HG03565 (cell line): ENCODE measurements around the gene CCDC91.
"Not testable (repeated sequence)": the region's sequence is repeated elsewhere in the genome, so short reads cannot be mapped to it uniquely, and the experiment has no call there.

ENCODE experiments used
- ATAC-seq: cut with Tn5 transposase; IDR thresholded peaks from one replicate; pipeline ENCODE4 v1.9.1; 2021; ENCODE audit warnings: mild to moderate bottlenecking, moderate library complexity; ENCODE audit not compliant: unreplicated experiment

The CCDC91 gene

DNA sequence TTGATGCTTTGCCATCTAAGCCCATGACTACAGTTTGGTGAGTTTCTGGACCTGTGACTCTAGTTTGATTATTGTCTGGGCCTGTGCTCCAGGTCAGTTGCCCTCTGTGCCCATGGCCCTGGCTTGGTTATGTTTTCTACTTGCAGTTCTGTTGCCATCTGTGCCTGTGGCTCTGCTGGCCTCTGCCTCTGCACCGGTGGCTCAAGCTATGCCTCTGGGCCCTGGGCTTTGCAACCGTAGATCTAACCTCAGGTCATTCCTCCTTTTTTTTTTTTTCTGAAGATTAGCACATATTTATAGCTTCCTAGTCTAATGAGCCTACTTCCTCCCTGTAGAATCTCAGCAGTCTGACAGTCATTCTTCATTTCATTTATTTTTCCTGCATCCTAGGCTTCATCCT, 161.2 kb downstream of the CCDC91 start:
- ATAC-seq = no peak

DNA sequence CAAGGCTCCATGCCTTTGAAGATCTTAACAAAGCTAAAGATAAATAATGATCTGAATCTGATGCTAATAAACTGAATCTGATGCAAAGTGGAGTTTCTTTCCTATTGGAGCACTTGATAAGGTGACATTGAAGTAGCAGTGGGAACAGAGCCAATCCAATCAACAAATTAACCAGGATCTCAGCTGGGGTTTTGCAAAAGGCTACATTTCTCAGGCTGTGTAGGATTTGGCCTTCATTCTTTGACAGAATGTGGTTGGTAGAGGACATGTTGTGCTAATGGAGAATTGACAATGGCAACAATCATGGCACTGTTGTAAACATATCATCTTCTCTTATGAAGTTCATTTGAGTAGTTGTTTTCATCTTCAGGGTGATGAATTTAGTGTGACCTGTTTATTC, 164.9 kb downstream of the CCDC91 start:
- ATAC-seq = no peak

GRCh38 chr12:28360253-28360652, 170.0 kb downstream of the CCDC91 start:
- ATAC-seq = no peak

- no peak for ATAC-seq
These were observed 177.1 kb downstream of the CCDC91 start for GRCh38 chr12:28367326-28367725.

DNA sequence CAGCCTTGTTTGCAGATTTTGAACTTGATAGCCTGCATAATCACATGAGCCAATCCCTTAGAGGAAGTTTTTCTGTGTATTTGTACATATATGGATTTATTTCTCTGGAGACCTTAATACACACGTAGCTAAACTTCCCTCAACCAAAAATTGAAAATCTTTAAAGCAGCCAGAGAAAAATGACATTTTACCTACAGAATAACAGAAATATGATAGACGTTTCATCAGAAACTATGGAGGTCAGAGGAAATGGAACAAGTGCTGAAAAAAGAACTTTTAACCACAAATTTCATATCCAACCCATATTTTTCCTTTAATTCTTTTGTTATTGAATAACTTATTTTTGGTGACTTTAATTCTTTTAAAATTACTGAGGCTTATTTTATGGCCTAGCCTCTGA, 177.7 kb downstream of the CCDC91 start:
- ATAC-seq = no peak

- no peak for ATAC-seq
These were observed 179.2 kb downstream of the CCDC91 start for GRCh38 chr12:28369483-28369882.

- no peak for ATAC-seq
These were observed 184.3 kb downstream of the CCDC91 start for GRCh38 chr12:28374556-28374955.

DNA sequence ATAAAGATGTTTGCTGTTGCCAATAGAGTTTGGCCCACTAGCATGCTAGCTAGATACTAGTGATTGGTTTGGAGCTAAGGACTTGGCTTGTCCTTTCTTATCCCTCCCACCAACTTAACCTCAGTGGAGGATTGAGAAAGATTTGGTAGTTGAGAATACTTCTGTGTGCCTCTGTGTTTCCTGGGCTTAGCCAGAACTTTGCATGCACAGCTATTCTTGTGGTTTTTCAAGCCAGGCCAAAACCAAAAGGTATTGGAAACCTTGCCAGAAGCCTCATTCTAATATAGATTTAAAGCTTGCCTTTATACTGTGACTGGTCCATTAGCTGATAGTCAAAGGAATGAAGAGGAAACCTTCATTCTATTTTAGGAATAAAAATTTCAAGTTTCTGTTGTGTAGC, 188.5 kb downstream of the CCDC91 start:
- ATAC-seq = no peak

- ATAC-seq = not testable (repeated sequence)
These were observed 189.5 kb downstream of the CCDC91 start for GRCh38 chr12:28379779-28380178.

DNA sequence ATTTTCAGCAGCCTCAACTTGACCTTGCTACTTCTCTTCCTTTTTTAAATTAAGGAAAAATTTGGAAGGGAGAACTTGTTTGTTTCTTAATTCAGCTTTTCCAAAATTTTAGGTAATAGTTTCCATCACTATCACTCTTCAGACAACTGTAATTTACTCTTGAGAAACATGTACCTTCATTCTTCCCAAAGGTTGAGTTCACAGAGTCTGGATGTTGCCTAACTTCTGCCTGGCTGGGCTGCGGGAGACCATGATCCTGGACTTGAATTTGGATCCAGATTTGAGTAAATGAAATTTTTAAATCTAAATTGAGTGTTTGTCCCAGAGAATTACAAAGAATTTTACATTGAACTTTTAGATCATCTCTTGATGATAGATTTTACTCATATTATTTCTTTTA, 193.1 kb downstream of the CCDC91 start:
- no peak for ATAC-seq

- no peak for ATAC-seq
These were observed 198.6 kb downstream of the CCDC91 start for GRCh38 chr12:28388879-28389278.

DNA sequence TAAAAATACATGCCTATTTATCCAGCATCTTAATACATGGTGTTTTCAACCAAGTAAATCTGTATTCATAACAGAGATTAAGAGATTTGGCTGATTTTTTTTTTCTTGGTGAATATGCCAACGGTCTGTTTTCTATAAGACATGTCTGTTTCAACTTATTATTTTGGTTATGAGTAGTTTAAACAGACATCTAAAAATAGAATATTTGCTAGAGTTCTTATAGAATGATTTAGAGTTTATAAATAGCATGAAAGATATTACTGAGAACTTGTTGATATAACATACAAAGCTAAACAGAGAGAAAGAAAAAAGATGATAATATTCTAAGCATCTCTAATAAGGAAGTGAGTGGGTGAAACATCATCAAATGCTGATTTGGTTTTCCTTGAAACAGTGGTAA, 199.9 kb downstream of the CCDC91 start:
- no peak for ATAC-seq

DNA sequence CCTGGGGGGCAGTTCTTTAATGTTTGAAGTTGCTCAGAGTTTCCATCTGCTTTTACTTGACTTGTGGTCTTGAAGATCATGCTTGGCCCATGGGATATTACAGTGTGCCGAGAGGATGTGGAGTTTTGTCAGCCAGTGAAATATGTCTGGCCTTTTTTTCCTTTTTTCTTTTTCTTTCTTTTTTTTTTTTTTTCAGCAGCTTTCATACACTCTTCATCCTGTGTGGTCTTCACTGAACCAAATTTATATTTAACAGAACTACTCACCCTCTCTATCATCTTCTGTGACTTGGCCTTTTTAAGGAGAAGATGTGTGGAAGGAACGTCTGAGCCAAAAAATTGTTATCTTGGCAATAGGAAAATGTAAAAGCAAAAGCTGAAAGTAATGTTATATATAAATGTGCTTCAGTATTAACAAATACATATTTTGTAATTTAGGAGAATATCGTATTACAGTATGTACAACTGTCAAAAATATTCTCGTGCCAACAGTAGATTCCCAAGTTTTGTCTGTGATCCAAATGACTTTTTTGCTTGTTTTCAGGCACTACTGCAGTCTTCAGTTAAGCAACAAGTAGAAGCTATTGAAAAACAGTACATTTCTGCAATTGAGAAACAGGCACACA, 200.6 kb downstream of the CCDC91 start:
- no peak for ATAC-seq

DNA sequence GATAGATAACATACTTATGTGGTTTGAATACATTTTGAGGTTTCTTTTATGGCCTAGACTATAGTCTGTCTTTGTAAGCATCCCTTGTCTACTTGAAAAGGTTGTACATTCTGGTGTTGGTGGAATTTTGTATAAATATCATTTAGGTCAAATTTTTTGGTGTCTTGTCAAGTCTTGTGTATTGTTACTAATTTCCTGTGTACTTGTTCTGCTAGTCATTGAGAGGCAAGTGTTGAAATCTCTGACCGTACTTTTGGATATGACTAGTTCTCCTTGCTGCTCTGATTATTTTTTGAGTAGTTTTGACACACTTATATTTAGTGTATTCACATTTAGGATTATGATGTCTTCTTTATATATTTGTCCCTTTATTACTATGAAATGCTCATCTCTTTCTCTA, 219.6 kb downstream of the CCDC91 start:
- ATAC-seq = no peak

GRCh38 chr12:28413460-28414109, 223.3 kb downstream of the CCDC91 start:
- no peak for ATAC-seq

DNA sequence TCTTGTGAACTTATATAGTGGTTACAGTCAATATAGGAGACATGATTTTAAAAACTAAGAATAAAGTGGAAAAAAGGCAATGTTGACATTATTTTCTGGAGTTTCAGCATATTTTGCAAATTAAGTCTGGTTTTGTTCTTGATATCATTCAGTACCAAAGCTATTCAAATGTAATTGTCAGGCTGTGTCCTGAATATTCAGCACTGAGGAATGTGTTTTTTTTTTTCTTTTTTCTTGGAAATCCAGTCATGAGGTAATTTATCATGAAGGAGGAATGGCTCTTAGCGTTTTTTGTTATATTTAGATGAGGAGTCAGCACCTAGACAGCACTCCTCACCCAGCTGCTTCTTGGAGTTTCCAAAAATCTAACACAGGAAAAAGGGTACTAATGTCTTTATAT, 225.5 kb downstream of the CCDC91 start:
- ATAC-seq = no peak

GRCh38 chr12:28421374-28421773, 231.1 kb downstream of the CCDC91 start:
- no peak for ATAC-seq

DNA sequence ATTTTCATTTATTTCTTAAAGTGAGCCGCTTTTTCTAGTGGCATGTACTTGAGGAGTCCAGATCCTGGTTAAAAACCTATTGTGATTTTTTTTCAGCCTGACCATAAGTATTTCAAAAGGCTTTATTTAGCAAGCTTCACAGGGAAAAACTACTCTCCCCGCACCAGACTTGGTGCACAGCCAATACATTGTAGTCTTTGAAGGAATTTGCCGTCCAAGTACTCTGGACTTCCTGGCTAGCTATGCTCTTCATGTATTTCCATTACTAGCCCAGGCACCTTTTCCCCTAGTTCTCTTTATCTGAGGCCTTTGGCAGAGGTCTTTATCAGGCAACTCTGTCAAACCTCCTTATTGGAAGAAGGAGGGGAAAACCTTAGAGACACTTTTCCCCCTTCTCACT, 234.7 kb downstream of the CCDC91 start:
- no peak for ATAC-seq

- no peak for ATAC-seq
These were observed 235.3 kb downstream of the CCDC91 start for GRCh38 chr12:28425526-28425925.

GRCh38 chr12:28427046-28427445, 236.8 kb downstream of the CCDC91 start:
- no peak for ATAC-seq

DNA sequence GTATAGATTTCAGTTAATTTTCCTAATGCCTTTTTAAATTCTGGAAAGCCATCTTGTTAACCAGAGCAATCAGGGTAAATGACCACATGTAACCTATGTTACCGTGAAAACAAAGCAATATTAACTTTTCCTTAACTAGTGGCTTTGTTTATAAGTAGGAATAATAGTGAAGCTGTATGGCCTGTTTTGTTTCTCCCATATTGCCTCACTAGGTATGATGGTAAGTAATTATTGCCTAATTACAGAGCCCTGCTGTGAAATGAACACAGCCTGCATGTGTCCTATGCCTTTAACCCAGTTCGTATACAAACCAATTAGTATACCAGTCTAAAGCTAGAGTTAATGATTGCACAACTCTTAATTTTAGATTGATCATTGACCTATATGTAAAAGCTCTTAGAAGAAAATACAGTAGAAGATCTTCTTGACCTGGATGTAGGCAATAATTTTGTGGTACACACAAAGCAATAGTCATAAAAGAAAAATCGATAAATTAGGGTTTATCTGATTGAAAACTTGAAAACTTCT, 249.9 kb downstream of the CCDC91 start:
- ATAC-seq = no peak

GRCh38 chr12:28442101-28442500, 251.8 kb downstream of the CCDC91 start:
- no peak for ATAC-seq

DNA sequence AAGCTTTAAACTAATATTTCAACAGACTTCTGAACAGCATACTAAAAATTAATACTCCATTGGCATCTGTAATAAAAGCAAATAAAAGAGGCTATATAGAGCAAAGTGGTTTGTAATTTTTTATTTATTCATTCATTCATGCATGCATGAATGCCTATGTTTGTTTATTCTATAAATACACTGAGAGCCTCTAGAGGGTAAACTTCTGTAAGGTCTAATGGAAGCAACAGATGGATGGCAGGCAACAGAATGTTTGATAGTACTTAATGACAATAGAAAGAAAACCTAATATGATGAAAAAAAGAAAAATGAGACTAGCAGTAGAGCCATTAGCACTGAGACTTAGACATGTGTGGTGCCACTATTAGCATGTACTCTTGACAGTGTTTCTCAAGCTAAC, 253.1 kb downstream of the CCDC91 start:
- ATAC-seq = no peak
